ENCODE measurements around the gene POLR1C. TPM values are rescaled to one million over a fixed set of nuclear protein-coding genes. Genes with fewer than 3 reads are reported as not detected.
"Not testable (repeated sequence)": the region's sequence is repeated elsewhere in the genome, so short reads cannot be mapped to it uniquely, and the experiment has no call there.

Gene POLR1C
- total RNA-seq, 4 donors from 2014 or later: 9.1 to 30.3 (median 17.6) TPM

- no peak overlapping the region for H3K4me3 ChIP-seq
- 89% methylated on average over 8 of the region's 8 CpGs for WGBS
- peaks cover 12 to 18% (median 13%) of the 10 kb centered on the region in 4 donors for H3K4me1 ChIP-seq
- H3K27ac ChIP-seq (replicated peaks in 1 of 4): no peak overlapping the region
- TF ChIP-seq, protein P1, sequence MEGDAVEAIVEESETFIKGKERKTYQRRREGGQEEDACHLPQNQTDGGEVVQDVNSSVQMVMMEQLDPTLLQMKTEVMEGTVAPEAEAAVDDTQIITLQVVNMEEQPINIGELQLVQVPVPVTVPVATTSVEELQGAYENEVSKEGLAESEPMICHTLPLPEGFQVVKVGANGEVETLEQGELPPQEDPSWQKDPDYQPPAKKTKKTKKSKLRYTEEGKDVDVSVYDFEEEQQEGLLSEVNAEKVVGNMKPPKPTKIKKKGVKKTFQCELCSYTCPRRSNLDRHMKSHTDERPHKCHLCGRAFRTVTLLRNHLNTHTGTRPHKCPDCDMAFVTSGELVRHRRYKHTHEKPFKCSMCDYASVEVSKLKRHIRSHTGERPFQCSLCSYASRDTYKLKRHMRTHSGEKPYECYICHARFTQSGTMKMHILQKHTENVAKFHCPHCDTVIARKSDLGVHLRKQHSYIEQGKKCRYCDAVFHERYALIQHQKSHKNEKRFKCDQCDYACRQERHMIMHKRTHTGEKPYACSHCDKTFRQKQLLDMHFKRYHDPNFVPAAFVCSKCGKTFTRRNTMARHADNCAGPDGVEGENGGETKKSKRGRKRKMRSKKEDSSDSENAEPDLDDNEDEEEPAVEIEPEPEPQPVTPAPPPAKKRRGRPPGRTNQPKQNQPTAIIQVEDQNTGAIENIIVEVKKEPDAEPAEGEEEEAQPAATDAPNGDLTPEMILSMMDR (IDR thresholded peaks at IDR 0.05): no peak
- TF ChIP-seq POLR2A (IDR thresholded peaks at IDR 0.05; ENCODE audit: low read depth) (no peak), POLR2AphosphoS5 (IDR thresholded peaks at IDR 0.05) (no peak), EP300 (IDR thresholded peaks at IDR 0.05) (no peak)
- DNase-seq (ENCODE audit: extremely low spot score): no peak
- peaks cover 51 to 87% (median 85%) of the 10 kb centered on the region in 4 donors for H3K36me3 ChIP-seq
- H3K27me3 ChIP-seq: no peaks in the 10 kb centered on the region
- intact Hi-C loops (cut with DNase I): no loop called here
- H3K9me3 ChIP-seq: no peaks in the 10 kb centered on the region
Observed at GRCh38 chr6:43522547-43523261, 5.8 kb downstream of the POLR1C start.

- peaks cover 57 to 93% (median 91%) of the 10 kb centered on the region in 4 donors for H3K36me3 ChIP-seq
Observed at GRCh38 chr6:43523284-43523683, 6.4 kb downstream of the POLR1C start.

DNA sequence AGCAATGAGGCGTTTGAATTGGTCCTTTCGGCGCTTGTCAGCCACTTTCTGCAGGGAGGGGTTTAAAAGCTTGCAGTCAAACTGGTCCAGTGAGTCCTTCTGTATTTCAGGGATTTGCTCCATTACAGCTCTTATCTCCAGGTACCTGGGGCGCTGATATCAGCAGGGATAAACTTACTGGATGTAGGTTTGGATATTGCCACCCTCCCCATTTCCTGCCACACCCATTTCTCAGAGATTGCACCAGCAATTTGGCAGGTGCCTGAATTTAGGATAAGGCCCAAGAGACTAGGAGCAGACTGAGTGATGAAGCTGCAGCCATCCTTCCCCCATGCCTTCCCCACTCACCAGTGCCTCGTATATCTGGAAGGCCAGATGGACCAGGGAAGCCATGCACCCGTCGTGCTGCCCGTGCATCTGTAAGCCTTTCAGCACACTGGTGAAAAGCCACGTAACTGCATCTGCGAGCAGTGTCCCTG, 7.6 kb downstream of the POLR1C start:
- Histone ChIP-seq H3K36me3 (peaks cover 63 to 100% (median 98%) of the 10 kb centered on the region in 4 donors), H3K4me3 (no peak overlapping the region), H3K27me3 (no peaks in the 10 kb centered on the region), H3K9me3 (no peaks in the 10 kb centered on the region), H3K4me1 (peaks cover 0 to 6% (median 0%) of the 10 kb centered on the region in 4 donors), H3K27ac (replicated peaks in 1 of 4) (no peak overlapping the region)
- DNase-seq (ENCODE audit: extremely low spot score): no peak
- WGBS: 80% methylated on average over 7 of the region's 10 CpGs
- intact Hi-C loops (cut with DNase I): no loop called here
- TF ChIP-seq POLR2AphosphoS5 (IDR thresholded peaks at IDR 0.05) (no peak), POLR2A (IDR thresholded peaks at IDR 0.05; ENCODE audit: low read depth) (no peak), EP300 (IDR thresholded peaks at IDR 0.05) (no peak)
- TF ChIP-seq, protein P1 (IDR thresholded peaks at IDR 0.05): no peak

More at GRCh38 chr6:43523284-43523683, 6.4 kb downstream of the POLR1C start:
- no peak for DNase-seq (ENCODE audit: extremely low spot score)
- WGBS: 84% methylated on average over 3 of the region's 3 CpGs
- Histone ChIP-seq H3K27me3 (no peaks in the 10 kb centered on the region), H3K27ac (replicated peaks in 1 of 4) (no peak overlapping the region), H3K9me3 (no peaks in the 10 kb centered on the region), H3K4me3 (no peak overlapping the region), H3K4me1 (peaks cover 6 to 13% (median 7%) of the 10 kb centered on the region in 4 donors)
- intact Hi-C loops (cut with DNase I): no loop called here
- no peak for TF ChIP-seq POLR2A (IDR thresholded peaks at IDR 0.05; ENCODE audit: low read depth)
- no peak for TF ChIP-seq EP300 (IDR thresholded peaks at IDR 0.05)
- no peak for TF ChIP-seq POLR2AphosphoS5 (IDR thresholded peaks at IDR 0.05)
- TF ChIP-seq, protein P1 (IDR thresholded peaks at IDR 0.05): no peak

- Histone ChIP-seq H3K36me3 (peaks cover 34 to 95% (median 77%) of the 10 kb centered on the region in 4 donors), H3K4me3 (no peak overlapping the region), H3K27ac (replicated peaks in 1 of 4) (no peak overlapping the region), H3K27me3 (no peaks in the 10 kb centered on the region), H3K4me1 (no peaks in the 10 kb centered on the region), H3K9me3 (no peaks in the 10 kb centered on the region)
- intact Hi-C loops (cut with DNase I): no loop called here
- 85% methylated on average over 1 of the region's 1 CpG for WGBS
- no peak for DNase-seq (ENCODE audit: extremely low spot score)
- TF ChIP-seq, protein P1 (IDR thresholded peaks at IDR 0.05): no peak
- TF ChIP-seq EP300 (IDR thresholded peaks at IDR 0.05) (no peak), POLR2AphosphoS5 (IDR thresholded peaks at IDR 0.05) (no peak), POLR2A (IDR thresholded peaks at IDR 0.05; ENCODE audit: low read depth) (no peak)
Observed at GRCh38 chr6:43532201-43532600, 15.3 kb downstream of the POLR1C start.

DNA sequence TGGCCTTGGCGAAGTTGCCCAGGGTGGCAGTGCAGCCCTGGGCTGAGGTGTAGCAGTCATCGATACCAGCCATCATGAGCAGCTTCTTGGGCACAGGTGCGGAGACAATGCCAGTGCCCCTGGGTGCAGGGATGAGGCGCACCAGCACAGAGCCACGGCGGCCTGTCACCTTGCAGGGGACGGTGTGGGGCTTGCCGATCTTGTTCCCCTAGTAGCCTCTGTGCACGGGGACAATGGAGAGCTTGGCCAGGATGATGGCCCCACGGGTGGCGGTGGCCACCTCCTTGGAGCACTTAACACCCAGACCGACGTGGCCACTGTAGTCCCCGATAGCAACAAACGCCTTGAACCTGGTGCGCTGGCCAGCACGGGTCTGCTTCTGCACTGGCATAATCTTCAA, 22.1 kb downstream of the POLR1C start:
- 96% methylated on average over 4 of the region's 17 CpGs for WGBS
- intact Hi-C loops (cut with DNase I): not testable (repeated sequence)

GRCh38 chr6:43539409-43539808, 22.5 kb downstream of the POLR1C start:
- intact Hi-C loops (cut with DNase I); H3K9me3 ChIP-seq; H3K4me1 ChIP-seq; H3K27ac ChIP-seq (replicated peaks in 1 of 4); DNase-seq (ENCODE audit: extremely low spot score); H3K27me3 ChIP-seq; H3K4me3 ChIP-seq: not testable (repeated sequence)
- peaks cover 3 to 94% (median 75%) of the 10 kb centered on the region in 4 donors for H3K36me3 ChIP-seq
- 97% methylated on average over 20 of the region's 20 CpGs for WGBS

More for the DNA sequence above, 22.1 kb downstream of the POLR1C start:
- not testable (repeated sequence) for H3K9me3 ChIP-seq; H3K27me3 ChIP-seq; H3K4me1 ChIP-seq; DNase-seq (ENCODE audit: extremely low spot score); H3K27ac ChIP-seq (replicated peaks in 1 of 4); H3K4me3 ChIP-seq
- H3K36me3 ChIP-seq: peaks cover 0 to 94% (median 74%) of the 10 kb centered on the region in 4 donors

Measured in esophagus muscularis mucosa (tissue), 4 donors.